ENCODE measurements around the gene HRK. TPM values are rescaled to one million over a fixed set of nuclear protein-coding genes. Genes with fewer than 3 reads are reported as not detected.

The HRK gene
- total RNA-seq, 1 experiment from 2014 or later, result 2.6 TPM

DNA sequence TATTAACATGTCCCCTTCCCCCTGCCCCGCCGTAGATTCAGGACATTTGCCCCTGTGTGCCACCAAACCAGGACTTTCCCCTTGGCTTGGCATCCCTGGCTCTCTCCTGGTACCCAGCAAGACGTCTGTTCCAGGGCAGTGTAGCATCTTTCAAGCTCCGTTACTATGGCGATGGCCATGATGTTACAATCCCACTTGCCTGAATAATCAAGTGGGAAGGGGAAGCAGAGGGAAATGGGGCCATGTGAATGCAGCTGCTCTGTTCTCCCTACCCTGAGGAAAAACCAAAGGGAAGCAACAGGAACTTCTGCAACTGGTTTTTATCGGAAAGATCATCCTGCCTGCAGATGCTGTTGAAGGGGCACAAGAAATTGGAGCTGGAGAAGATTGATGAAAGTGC is 28.9 kb downstream of the HRK start:
- H3K23me2 ChIP-seq (ENCODE audit: insufficient read length, low read depth, low read length, poor library complexity, severe bottlenecking), result no peaks in the 10 kb centered on the region
- H2BK12ac ChIP-seq (ENCODE audit: insufficient read length, low read depth, low read length), result no peak overlapping the region
- H3K4me2 ChIP-seq (ENCODE audit: insufficient read depth, insufficient read length, low read length), result no peak overlapping the region
- no peaks in the 10 kb centered on the region for H3K4me1 ChIP-seq (ENCODE audit: insufficient read depth, low read length)
- no peaks in the 10 kb centered on the region for H3K27me3 ChIP-seq (ENCODE audit: insufficient read depth, low read length)
- H3T11ph ChIP-seq (ENCODE audit: low read length), result no peak overlapping the region
- Mint-ChIP-seq H3K36me3 (ENCODE audit: insufficient read depth in 1 of 3, low read depth in 3 of 3) (peaks cover 0 to 15% (median 12%) of the 10 kb centered on the region in 3 experiments; a peak in 5 of 7 replicates), H3K4me3 (no peak overlapping the region), H3K4me1 (no peaks in the 10 kb centered on the region), H3K27ac (no peak overlapping the region; a peak in 1 of 7 replicates), H3K9me3 (no peaks in the 10 kb centered on the region; a peak in 1 of 5 replicates), H3K27me3 (ENCODE audit: low read depth) (peaks cover 3% of the 10 kb centered on the region; the same call in 1 of the 2 replicates)
- no peak overlapping the region for H2AK5ac ChIP-seq (ENCODE audit: insufficient read length, low read length)
- no peaks in the 10 kb centered on the region for H3K79me2 ChIP-seq (ENCODE audit: insufficient read depth, low read length)
- no peak overlapping the region for H4K8ac ChIP-seq (replicated peaks; ENCODE audit: insufficient read length, low read depth, low read length)
- no peaks in the 10 kb centered on the region for H3K9me3 ChIP-seq (ENCODE audit: control insufficient read depth, low read depth, low read length)
- no peak overlapping the region for H3K23ac ChIP-seq (ENCODE audit: insufficient read length, low read depth, low read length)
- no peaks in the 10 kb centered on the region for H3K79me1 ChIP-seq (ENCODE audit: insufficient read depth, low read depth, low read length, poor library complexity, severe bottlenecking)
- no peak overlapping the region for H3K4ac ChIP-seq (ENCODE audit: low read depth, low read length)
- H3K14ac ChIP-seq (ENCODE audit: insufficient read depth, low read length), result no peak overlapping the region
- WGBS (ENCODE audit: extremely low coverage, insufficient read length, low lambda C conversion rate), result no CpG with 5 or more reads among the region's 6 CpGs
- H3K27ac ChIP-seq (ENCODE audit: insufficient read length, low read depth, low read length), result no peak overlapping the region
- no peak overlapping the region for H4K91ac ChIP-seq (ENCODE audit: insufficient read length, low read depth, low read length)
- no peaks in the 10 kb centered on the region for H4K20me1 ChIP-seq (ENCODE audit: control insufficient read depth, insufficient read depth, insufficient read length)
- no peak overlapping the region for H2BK5ac ChIP-seq (ENCODE audit: insufficient read length, low read length)
- no peak overlapping the region for H3K9ac ChIP-seq (ENCODE audit: extremely low read depth, insufficient read length, low read length)
- TF ChIP-seq, protein P1, sequence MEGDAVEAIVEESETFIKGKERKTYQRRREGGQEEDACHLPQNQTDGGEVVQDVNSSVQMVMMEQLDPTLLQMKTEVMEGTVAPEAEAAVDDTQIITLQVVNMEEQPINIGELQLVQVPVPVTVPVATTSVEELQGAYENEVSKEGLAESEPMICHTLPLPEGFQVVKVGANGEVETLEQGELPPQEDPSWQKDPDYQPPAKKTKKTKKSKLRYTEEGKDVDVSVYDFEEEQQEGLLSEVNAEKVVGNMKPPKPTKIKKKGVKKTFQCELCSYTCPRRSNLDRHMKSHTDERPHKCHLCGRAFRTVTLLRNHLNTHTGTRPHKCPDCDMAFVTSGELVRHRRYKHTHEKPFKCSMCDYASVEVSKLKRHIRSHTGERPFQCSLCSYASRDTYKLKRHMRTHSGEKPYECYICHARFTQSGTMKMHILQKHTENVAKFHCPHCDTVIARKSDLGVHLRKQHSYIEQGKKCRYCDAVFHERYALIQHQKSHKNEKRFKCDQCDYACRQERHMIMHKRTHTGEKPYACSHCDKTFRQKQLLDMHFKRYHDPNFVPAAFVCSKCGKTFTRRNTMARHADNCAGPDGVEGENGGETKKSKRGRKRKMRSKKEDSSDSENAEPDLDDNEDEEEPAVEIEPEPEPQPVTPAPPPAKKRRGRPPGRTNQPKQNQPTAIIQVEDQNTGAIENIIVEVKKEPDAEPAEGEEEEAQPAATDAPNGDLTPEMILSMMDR (conservative IDR thresholded peaks at IDR 0.05), result no peak
- H2BK120ac ChIP-seq (ENCODE audit: low read depth, low read length, poor library complexity, severe bottlenecking), result no peak overlapping the region
- no peak overlapping the region for H4K5ac ChIP-seq (ENCODE audit: insufficient read length, low read depth, low read length)
- no peak overlapping the region for H3K18ac ChIP-seq (ENCODE audit: insufficient read length, low read depth, low read length)
- no peak overlapping the region for H2BK15ac ChIP-seq (ENCODE audit: low read depth, low read length)
- H2BK20ac ChIP-seq (ENCODE audit: low read depth, low read length, poor library complexity, severe bottlenecking), result no peak overlapping the region
- H3K56ac ChIP-seq (ENCODE audit: insufficient read length, low read depth, low read length), result no peak overlapping the region
- DNase-seq, result no peak
- no peak overlapping the region for H2AFZ ChIP-seq (ENCODE audit: low read length)
